Adrenal gland (tissue), 5 donors: ENCODE data around the gene BARHL1.

Experiments used
- POLR2A ChIP-seq, 2 donors: fragments of 450-650 bp; IDR thresholded peaks; one replicate each; pipeline ENCODE4 v1.6.1; 2017; ENCODE audit warnings: antibody characterized with exemption in 2 of 2, mild to moderate bottlenecking in 2 of 2, moderate library complexity in 1 of 2
- TF ChIP-seq, protein P1 (sequence below), 6 experiments: fragments of 450-650 bp in 4 of 6; fragments of 200-600 bp in 2 of 6; sonication (generic) in 1 of 6; IDR thresholded peaks; 1 replicate in 5 of 6; 2 replicates in 1 of 6; pipeline versions ENCODE4 v1.5.1 to v1.8.0; 2016 to 2021; ENCODE audit warnings: antibody characterized with exemption in 6 of 6, mild to moderate bottlenecking in 2 of 6, moderate library complexity in 1 of 6
- donor health status: DM: no; HTN: no; CAD: no.

DNA sequence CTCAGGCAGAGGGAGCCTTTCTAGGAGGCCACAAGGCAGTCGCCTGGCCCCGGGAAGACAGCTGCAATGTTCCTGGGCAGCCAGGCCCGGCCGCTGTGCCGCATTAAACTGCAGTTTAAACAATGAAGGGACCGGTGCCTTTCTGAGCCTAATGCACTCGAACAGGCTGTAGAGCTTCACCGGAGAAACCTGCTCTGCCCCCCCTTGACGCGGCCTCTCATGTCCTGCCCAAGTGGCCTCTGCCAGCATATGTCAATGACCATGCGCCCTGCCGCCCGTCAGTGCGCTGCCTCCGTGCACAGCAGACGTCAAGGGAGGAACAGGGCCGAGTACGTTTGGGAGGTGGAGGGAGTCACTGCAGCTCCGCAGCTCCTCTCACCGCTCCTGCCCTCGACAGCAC lies 38.4 kb upstream of the BARHL1 start:
- TF ChIP-seq POLR2A (IDR thresholded peaks at IDR 0.05), result no peak
- TF ChIP-seq, protein P1, sequence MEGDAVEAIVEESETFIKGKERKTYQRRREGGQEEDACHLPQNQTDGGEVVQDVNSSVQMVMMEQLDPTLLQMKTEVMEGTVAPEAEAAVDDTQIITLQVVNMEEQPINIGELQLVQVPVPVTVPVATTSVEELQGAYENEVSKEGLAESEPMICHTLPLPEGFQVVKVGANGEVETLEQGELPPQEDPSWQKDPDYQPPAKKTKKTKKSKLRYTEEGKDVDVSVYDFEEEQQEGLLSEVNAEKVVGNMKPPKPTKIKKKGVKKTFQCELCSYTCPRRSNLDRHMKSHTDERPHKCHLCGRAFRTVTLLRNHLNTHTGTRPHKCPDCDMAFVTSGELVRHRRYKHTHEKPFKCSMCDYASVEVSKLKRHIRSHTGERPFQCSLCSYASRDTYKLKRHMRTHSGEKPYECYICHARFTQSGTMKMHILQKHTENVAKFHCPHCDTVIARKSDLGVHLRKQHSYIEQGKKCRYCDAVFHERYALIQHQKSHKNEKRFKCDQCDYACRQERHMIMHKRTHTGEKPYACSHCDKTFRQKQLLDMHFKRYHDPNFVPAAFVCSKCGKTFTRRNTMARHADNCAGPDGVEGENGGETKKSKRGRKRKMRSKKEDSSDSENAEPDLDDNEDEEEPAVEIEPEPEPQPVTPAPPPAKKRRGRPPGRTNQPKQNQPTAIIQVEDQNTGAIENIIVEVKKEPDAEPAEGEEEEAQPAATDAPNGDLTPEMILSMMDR (IDR thresholded peaks at IDR 0.05), result no peak
